OCI-LY7 (cell line): Measurements from ENCODE around the gene TBCEL.

Source experiments
- EZH2phosphoT487 ChIP-seq: fragments of 200-600 bp; sonication (generic); IDR thresholded peaks from 2 replicates; pipeline ENCODE4 v1.6.1; 2018; ENCODE audit warnings: low read depth, borderline replicate concordance, mild to moderate bottlenecking, mixed run types, antibody characterized with exemption, low read length, moderate library complexity, mixed read lengths
- TF ChIP-seq, protein P1 (sequence below): fragments of 200-600 bp; sonication (generic); conservative IDR thresholded peaks from 2 replicates; pipeline ENCODE4 v1.5.1; 2014; ENCODE audit warnings: mild to moderate bottlenecking, antibody characterized with exemption, low read length, moderate library complexity, mixed read lengths

DNA sequence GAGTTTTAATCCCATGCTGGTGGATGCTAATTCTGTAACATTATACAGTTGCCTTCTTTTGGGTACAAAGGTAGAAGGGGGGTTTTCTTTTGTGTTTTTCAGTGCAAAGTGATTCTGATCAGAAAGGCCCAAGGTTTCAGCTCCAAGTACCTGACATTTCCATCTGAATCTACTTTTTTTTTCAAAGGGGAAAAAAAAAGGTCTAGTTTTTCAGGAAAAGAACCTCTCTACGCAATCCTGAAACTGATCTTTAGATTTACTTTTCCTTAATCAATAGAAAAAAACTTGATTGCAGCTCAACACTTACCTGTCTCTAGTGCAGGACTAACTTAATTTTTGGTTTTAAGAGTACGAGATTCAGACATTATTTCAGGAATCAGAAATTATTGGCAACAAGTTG, 77.0 kb downstream of the TBCEL start, which contains the start of gene TECTA:
- TF ChIP-seq, protein P1, sequence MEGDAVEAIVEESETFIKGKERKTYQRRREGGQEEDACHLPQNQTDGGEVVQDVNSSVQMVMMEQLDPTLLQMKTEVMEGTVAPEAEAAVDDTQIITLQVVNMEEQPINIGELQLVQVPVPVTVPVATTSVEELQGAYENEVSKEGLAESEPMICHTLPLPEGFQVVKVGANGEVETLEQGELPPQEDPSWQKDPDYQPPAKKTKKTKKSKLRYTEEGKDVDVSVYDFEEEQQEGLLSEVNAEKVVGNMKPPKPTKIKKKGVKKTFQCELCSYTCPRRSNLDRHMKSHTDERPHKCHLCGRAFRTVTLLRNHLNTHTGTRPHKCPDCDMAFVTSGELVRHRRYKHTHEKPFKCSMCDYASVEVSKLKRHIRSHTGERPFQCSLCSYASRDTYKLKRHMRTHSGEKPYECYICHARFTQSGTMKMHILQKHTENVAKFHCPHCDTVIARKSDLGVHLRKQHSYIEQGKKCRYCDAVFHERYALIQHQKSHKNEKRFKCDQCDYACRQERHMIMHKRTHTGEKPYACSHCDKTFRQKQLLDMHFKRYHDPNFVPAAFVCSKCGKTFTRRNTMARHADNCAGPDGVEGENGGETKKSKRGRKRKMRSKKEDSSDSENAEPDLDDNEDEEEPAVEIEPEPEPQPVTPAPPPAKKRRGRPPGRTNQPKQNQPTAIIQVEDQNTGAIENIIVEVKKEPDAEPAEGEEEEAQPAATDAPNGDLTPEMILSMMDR, result no peak
- TF ChIP-seq EZH2phosphoT487, result no peak
